Breast epithelium (tissue), 3 donors: ENCODE measurements around the gene SUN3.

Experiments
- CTCF ChIP-seq, 3 donors: fragments of 450-650 bp; IDR thresholded peaks; one replicate each; pipeline ENCODE4 v1.5.1; 2016 to 2017; ENCODE audit warnings: antibody characterized with exemption in 3 of 3, mild to moderate bottlenecking in 3 of 3, moderate library complexity in 3 of 3
- POLR2AphosphoS5 ChIP-seq, 3 donors: sonication (generic); formaldehyde crosslinking; IDR thresholded peaks; one replicate each; pipeline ENCODE4 v1.6.1; 2017; ENCODE audit warnings: antibody characterized with exemption in 3 of 3

- TF ChIP-seq POLR2AphosphoS5 (IDR thresholded peaks at IDR 0.05) (no peak), CTCF (IDR thresholded peaks at IDR 0.05) (no peak)
Measured at GRCh38 chr7:48017674-48018073, 11.2 kb downstream of the SUN3 start.
